ENCODE data around the gene ANKRD49.

ANKRD49 gene

GRCh38 chr11:94537031-94537600 is 43.3 kb downstream of the ANKRD49 start:
- H3K4me3 ChIP-seq (ENCODE audit: low read depth, low read length), result no peak overlapping the region
- TF ChIP-seq, protein P1, sequence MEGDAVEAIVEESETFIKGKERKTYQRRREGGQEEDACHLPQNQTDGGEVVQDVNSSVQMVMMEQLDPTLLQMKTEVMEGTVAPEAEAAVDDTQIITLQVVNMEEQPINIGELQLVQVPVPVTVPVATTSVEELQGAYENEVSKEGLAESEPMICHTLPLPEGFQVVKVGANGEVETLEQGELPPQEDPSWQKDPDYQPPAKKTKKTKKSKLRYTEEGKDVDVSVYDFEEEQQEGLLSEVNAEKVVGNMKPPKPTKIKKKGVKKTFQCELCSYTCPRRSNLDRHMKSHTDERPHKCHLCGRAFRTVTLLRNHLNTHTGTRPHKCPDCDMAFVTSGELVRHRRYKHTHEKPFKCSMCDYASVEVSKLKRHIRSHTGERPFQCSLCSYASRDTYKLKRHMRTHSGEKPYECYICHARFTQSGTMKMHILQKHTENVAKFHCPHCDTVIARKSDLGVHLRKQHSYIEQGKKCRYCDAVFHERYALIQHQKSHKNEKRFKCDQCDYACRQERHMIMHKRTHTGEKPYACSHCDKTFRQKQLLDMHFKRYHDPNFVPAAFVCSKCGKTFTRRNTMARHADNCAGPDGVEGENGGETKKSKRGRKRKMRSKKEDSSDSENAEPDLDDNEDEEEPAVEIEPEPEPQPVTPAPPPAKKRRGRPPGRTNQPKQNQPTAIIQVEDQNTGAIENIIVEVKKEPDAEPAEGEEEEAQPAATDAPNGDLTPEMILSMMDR (IDR thresholded peaks at IDR 0.05; ENCODE audit: low read depth, low read length, missing control alignments), result no peak
- DNase-seq (ENCODE audit: low read depth), result no peak

GRCh38 chr11:94539420-94539819 is 45.6 kb downstream of the ANKRD49 start:
- no peak for DNase-seq (ENCODE audit: low read depth)
- H3K4me3 ChIP-seq (ENCODE audit: low read depth, low read length), result no peak overlapping the region
- TF ChIP-seq, protein P1 (IDR thresholded peaks at IDR 0.05; ENCODE audit: low read depth, low read length, missing control alignments), result no peak

DNA sequence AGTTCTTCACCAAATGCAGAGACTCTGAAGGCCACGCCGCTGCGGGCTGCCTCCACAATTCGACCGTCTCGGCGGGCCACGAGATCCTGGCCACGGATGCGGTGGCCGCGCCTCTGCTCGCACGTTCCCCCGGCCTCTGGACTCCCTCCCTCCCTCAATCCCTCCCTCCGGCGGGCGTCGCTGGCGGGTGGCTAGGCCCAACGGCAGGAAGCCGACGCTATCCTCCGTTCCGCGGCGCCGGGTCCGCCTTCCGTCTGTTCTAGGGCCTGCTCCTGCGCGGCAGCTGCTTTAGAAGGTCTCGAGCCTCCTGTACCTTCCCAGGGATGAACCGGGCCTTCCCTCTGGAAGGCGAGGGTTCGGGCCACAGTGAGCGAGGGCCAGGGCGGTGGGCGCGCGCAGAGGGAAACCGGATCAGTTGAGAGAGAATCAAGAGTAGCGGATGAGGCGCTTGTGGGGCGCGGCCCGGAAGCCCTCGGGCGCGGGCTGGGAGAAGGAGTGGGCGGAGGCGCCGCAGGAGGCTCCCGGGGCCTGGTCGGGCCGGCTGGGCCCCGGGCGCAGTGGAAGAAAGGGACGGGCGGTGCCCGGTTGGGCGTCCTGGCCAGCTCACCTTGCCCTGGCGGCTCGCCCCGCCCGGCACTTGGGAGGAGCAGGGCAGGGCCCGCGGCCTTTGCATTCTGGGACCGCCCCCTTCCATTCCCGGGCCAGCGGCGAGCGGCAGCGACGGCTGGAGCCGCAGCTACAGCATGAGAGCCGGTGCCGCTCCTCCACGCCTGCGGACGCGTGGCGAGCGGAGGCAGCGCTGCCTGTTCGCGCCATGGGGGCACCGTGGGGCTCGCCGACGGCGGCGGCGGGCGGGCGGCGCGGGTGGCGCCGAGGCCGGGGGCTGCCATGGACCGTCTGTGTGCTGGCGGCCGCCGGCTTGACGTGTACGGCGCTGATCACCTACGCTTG is 50.2 kb downstream of the ANKRD49 start, which contains the start of gene FUT4:
Gene FUT4, plus strand, starts transcription at position 227 of the 951 bp plus-strand sequence. Its CDS starts 213 bp downstream, at position 440.
- DNase-seq (ENCODE audit: low read depth), result peak; percentile 26
- TF ChIP-seq, protein P1 (IDR thresholded peaks at IDR 0.05; ENCODE audit: low read depth, low read length, missing control alignments), result no peak
- H3K4me3 ChIP-seq (ENCODE audit: low read depth, low read length), result peak within 1 kb of the TSS; percentile 76

- peak overlapping the region; percentile 76 for H3K4me3 ChIP-seq (ENCODE audit: low read depth, low read length)
- DNase-seq (ENCODE audit: low read depth), result no peak
- TF ChIP-seq, protein P1 (IDR thresholded peaks at IDR 0.05; ENCODE audit: low read depth, low read length, missing control alignments), result no peak
These were observed 51.0 kb downstream of the ANKRD49 start for GRCh38 chr11:94544646-94545263.

- H3K4me3 ChIP-seq (ENCODE audit: low read depth, low read length), result no peak overlapping the region
- TF ChIP-seq, protein P1 (IDR thresholded peaks at IDR 0.05; ENCODE audit: low read depth, low read length, missing control alignments), result no peak
- no peak for DNase-seq (ENCODE audit: low read depth)
These were observed 51.7 kb downstream of the ANKRD49 start for GRCh38 chr11:94545264-94546161.

DNA sequence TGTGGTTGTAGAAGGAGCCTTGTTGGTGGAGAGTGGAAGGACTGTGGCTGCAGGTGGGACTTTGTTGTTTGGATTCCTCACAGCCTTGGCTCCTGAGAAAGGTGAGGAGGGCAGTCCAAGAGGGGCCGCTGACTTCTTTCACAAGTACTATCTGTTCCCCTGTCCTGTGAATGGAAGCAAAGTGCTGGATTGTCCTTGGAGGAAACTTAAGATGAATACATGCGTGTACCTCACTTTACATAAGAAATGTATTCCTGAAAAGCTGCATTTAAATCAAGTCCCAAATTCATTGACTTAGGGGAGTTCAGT is 52.3 kb downstream of the ANKRD49 start:
- DNase-seq (ENCODE audit: low read depth), result no peak
- TF ChIP-seq, protein P1 (IDR thresholded peaks at IDR 0.05; ENCODE audit: low read depth, low read length, missing control alignments), result no peak
- no peak overlapping the region for H3K4me3 ChIP-seq (ENCODE audit: low read depth, low read length)
